ENCODE measurements around the gene MRPS7.

MRPS7 gene

GRCh38 chr17:75261336-75262111 is at the start of gene MRPS7, which contains the start of gene GGA3:
MRPS7 (plus strand) TSS chr17:75261879; CDS start chr17:75261901, 22 bp downstream.
GGA3 (minus strand) TSS chr17:75261606; CDS start chr17:75261587, 19 bp downstream.
- TF ChIP-seq POLR2A (IDR thresholded peaks at IDR 0.05; ENCODE audit: low read depth, low read length), result peak; percentile 87
- DNase-seq (ENCODE audit: insufficient read length, low spot score), result peak; percentile 96
- FAIRE-seq, result no peak

GRCh38 chr17:75218131-75218530 is 43.5 kb upstream of the MRPS7 start:
- no peak for TF ChIP-seq POLR2A (IDR thresholded peaks at IDR 0.05; ENCODE audit: low read depth, low read length)
- no peak for DNase-seq (ENCODE audit: insufficient read length, low spot score)
- FAIRE-seq, result no peak

GRCh38 chr17:75219815-75220214 is 41.9 kb upstream of the MRPS7 start:
- FAIRE-seq (no peak), DNase-seq (ENCODE audit: insufficient read length, low spot score) (no peak)
- TF ChIP-seq POLR2A (IDR thresholded peaks at IDR 0.05; ENCODE audit: low read depth, low read length), result no peak

GRCh38 chr17:75225016-75225415 is 36.7 kb upstream of the MRPS7 start:
- no peak for FAIRE-seq
- no peak for DNase-seq (ENCODE audit: insufficient read length, low spot score)

GRCh38 chr17:75227729-75228128 is 34.0 kb upstream of the MRPS7 start:
- DNase-seq (ENCODE audit: insufficient read length, low spot score) (no peak), FAIRE-seq (no peak)
- no peak for TF ChIP-seq POLR2A (IDR thresholded peaks at IDR 0.05; ENCODE audit: low read depth, low read length)

More at GRCh38 chr17:75225016-75225415, 36.7 kb upstream of the MRPS7 start:
- no peak for TF ChIP-seq POLR2A (IDR thresholded peaks at IDR 0.05; ENCODE audit: low read depth, low read length)

- no peak for TF ChIP-seq POLR2A (IDR thresholded peaks at IDR 0.05; ENCODE audit: low read depth, low read length)
- DNase-seq (ENCODE audit: insufficient read length, low spot score) (no peak), FAIRE-seq (no peak)
These were observed 33.4 kb upstream of the MRPS7 start for GRCh38 chr17:75228305-75228704.

- no peak for TF ChIP-seq POLR2A (IDR thresholded peaks at IDR 0.05; ENCODE audit: low read depth, low read length)
- DNase-seq (ENCODE audit: insufficient read length, low spot score), result no peak
- FAIRE-seq, result no peak
These were observed 32.8 kb upstream of the MRPS7 start for GRCh38 chr17:75228847-75229246.

GRCh38 chr17:75231071-75231470 is 30.6 kb upstream of the MRPS7 start:
- no peak for FAIRE-seq
- TF ChIP-seq POLR2A (IDR thresholded peaks at IDR 0.05; ENCODE audit: low read depth, low read length), result no peak
- no peak for DNase-seq (ENCODE audit: insufficient read length, low spot score)

GRCh38 chr17:75231741-75232464 is 29.8 kb upstream of the MRPS7 start:
- DNase-seq (ENCODE audit: insufficient read length, low spot score) (no peak), FAIRE-seq (no peak)
- TF ChIP-seq POLR2A (IDR thresholded peaks at IDR 0.05; ENCODE audit: low read depth, low read length), result no peak

GRCh38 chr17:75232786-75233185 is 28.9 kb upstream of the MRPS7 start:
- TF ChIP-seq POLR2A (IDR thresholded peaks at IDR 0.05; ENCODE audit: low read depth, low read length), result no peak
- no peak for DNase-seq (ENCODE audit: insufficient read length, low spot score)
- FAIRE-seq, result no peak

- no peak for DNase-seq (ENCODE audit: insufficient read length, low spot score)
- no peak for TF ChIP-seq POLR2A (IDR thresholded peaks at IDR 0.05; ENCODE audit: low read depth, low read length)
- no peak for FAIRE-seq
These were observed 24.3 kb upstream of the MRPS7 start for GRCh38 chr17:75237100-75238014.

- TF ChIP-seq POLR2A (IDR thresholded peaks at IDR 0.05; ENCODE audit: low read depth, low read length), result no peak
- FAIRE-seq, result no peak
These were observed 23.6 kb upstream of the MRPS7 start for GRCh38 chr17:75238020-75238580.

GRCh38 chr17:75238684-75239191 is 22.9 kb upstream of the MRPS7 start:
- FAIRE-seq, result no peak
- peak; percentile 87 for DNase-seq (ENCODE audit: insufficient read length, low spot score)
- TF ChIP-seq POLR2A (IDR thresholded peaks at IDR 0.05; ENCODE audit: low read depth, low read length), result no peak

More at GRCh38 chr17:75238020-75238580, 23.6 kb upstream of the MRPS7 start:
- DNase-seq (ENCODE audit: insufficient read length, low spot score), result no peak

All from H54 (cell line).